Heart left ventricle (tissue), 16 donors: Measurements from ENCODE around the gene PSTPIP1. TPM values are rescaled to one million over a fixed set of nuclear protein-coding genes. Genes with fewer than 3 reads are reported as not detected.

Source experiments
- ATAC-seq, 4 donors: fragments of 200-7000 bp; cut with Tn5 transposase; one replicate each; pipeline ENCODE4 v1.9.1; 2020 to 2022; ENCODE audit warnings: moderate library complexity in 4 of 4, mild to moderate bottlenecking in 3 of 4, moderate number of reproducible peaks in 1 of 4
- DNase-seq, 5 donors: peaks; one replicate each; pipeline ENCODE4 v3.0.0-alpha.2; 2020
- H3K27ac ChIP-seq, 12 donors: fragments of 200-600 bp; sonication (generic) in 4 of 12; one replicate each; pipeline versions ENCODE4 v1.5.0 to v1.8.0; 2016 to 2022; ENCODE audit warnings: mild to moderate bottlenecking in 2 of 12
- H3K27me3 ChIP-seq, 9 donors: fragments of 200-600 bp; sonication (generic) in 2 of 9; one replicate each; pipeline versions ENCODE4 v1.5.1 to v1.8.0; 2016 to 2022; ENCODE audit warnings: mild to moderate bottlenecking in 3 of 9
- H3K36me3 ChIP-seq, 9 donors: fragments of 200-600 bp; sonication (generic) in 2 of 9; one replicate each; pipeline versions ENCODE4 v1.5.0 to v1.8.0; 2018 to 2022; ENCODE audit warnings: mild to moderate bottlenecking in 2 of 9
- H3K4me1 ChIP-seq, 12 donors: fragments of 200-600 bp; sonication (generic) in 4 of 12; one replicate each; pipeline versions ENCODE4 v1.5.0 to v1.8.0; 2016 to 2022; ENCODE audit warnings: mild to moderate bottlenecking in 3 of 12
- H3K4me3 ChIP-seq, 12 donors: fragments of 200-600 bp; sonication (generic) in 4 of 12; one replicate each; pipeline versions ENCODE4 v1.5.0 to v1.8.0; 2017 to 2022; ENCODE audit warnings: mild to moderate bottlenecking in 9 of 12, moderate library complexity in 4 of 12
- H3K9me3 ChIP-seq, 12 donors: fragments of 200-600 bp; sonication (generic) in 4 of 12; one replicate each; pipeline versions ENCODE4 v1.5.0 to v1.8.0; 2016 to 2022; ENCODE audit warnings: mild to moderate bottlenecking in 1 of 12
- POLR2A ChIP-seq, 2 donors: fragments of 450-650 bp; IDR thresholded peaks; one replicate each; pipeline ENCODE4 v1.6.1; 2017; ENCODE audit warnings: antibody characterized with exemption in 2 of 2, mild to moderate bottlenecking in 2 of 2, moderate library complexity in 2 of 2
- WGBS, 4 donors: extraction: QIAGEN DNeasy Blood & Tissue Kit in 2 of 4; methylation state at CpG; one replicate each; pipeline versions ENCODE4 v1.1.5 to v1.1.7; 2013 to 2018; 5-methylcytosine and 5-hydroxymethylcytosine counted together
- intact Hi-C, 10 donors: fragments of 100-400 bp; cut with DNase I; formaldehyde crosslinking; loops; one replicate each; pipeline versions ENCODE4 v1.11.1 to v1.14.2; 2022
- polyA plus RNA-seq, 2 donors: library from polyadenylated mRNA; stranded (reverse); fragments of 200-250 nt; gene quantifications; one replicate each; pipeline ENCODE4 v1.2.3, GENCODE V29; 2013
- total RNA-seq, 9 donors: library from RNA; depleted of rRNA in 2 of 9; stranded (reverse); fragments of >200 nt in 2 of 9; fragmentation: NEBNext Ultra II Directional in 3 of 9; extraction: Animal tissue kit (Norgen Biotek cat#: 25700) in 3 of 9; gene quantifications; one replicate each; pipeline versions ENCODE4 v1.1.0 to v1.2.4, GENCODE V29; 2016 to 2023
- TF ChIP-seq, protein P1 (sequence below), 12 donors: fragments of 200-600 bp; sonication (generic) in 4 of 12; IDR thresholded peaks; one replicate each; pipeline versions ENCODE4 v1.5.0 to v1.8.0; 2018 to 2022; ENCODE audit warnings: antibody characterized with exemption in 12 of 12, mild to moderate bottlenecking in 5 of 12
- donor health status: ischemic (EF 13 %, LVEDD 7.1; RV severe dilation, severe dysfunction).
- donor health status: healthy with polysubstance abuse.
- donor health status: DM: no; HTN: yes; CAD: no.
- donor health status: DM: no; HTN: no; CAD: no.
- donor health status: ischemic (EF 25% LVEDD 6.9; RV normal size, moderate dysfunction).
- donor health status: ischemic (EF 25% LVEDD 5.7; RV mildly dilated, moderate dysfunction).
- donor health status: healthy.
- donor health status: DM: yes; HTN: yes; CAD: no.
- donor health status: ischemic (EF 35%, LVEDD 5.7; RV mildly dilated, moderate dysfunction).
- donor health status: nonischemic (EF 11% LVEDD 7.7; RV severe dilation, severe dysfunction).
- donor health status: DM: yes; HTN: yes; CAD: no.
- donor health status: PGD.
- donor health status: ischemic (EF 29% LVEDD 5.4; RV normal size, mild dysfunction).
- donor health status: nonischemic (EF 23%, LVEDD 6.1; RV moderate dilation, normal function).

The PSTPIP1 gene
- total and polyA plus RNA-seq, 11 donors, result 1.3 to 17.2 (median 2.9) TPM

DNA sequence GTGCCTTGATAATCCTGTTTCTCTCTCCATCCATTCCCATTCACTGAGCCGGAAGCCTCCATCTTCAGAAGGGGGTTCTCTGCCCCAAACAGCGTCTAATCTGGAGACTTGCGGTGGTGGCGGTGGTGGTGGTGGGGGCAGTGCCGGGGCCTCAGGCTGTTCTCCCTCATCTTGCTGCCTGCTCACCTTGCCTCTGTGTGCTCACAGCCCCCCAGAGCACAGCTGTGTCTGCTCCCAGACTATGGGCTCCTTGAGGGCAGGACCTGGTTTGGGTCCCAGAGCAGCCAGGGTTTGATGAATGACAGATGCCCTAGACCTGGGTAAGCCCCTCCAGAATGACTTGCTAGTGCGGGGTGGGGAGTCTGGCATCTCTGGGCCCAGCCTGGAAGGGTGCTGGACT, 430 bp upstream of the PSTPIP1 start:
- ATAC-seq, result no peak
- TF ChIP-seq, protein P1, sequence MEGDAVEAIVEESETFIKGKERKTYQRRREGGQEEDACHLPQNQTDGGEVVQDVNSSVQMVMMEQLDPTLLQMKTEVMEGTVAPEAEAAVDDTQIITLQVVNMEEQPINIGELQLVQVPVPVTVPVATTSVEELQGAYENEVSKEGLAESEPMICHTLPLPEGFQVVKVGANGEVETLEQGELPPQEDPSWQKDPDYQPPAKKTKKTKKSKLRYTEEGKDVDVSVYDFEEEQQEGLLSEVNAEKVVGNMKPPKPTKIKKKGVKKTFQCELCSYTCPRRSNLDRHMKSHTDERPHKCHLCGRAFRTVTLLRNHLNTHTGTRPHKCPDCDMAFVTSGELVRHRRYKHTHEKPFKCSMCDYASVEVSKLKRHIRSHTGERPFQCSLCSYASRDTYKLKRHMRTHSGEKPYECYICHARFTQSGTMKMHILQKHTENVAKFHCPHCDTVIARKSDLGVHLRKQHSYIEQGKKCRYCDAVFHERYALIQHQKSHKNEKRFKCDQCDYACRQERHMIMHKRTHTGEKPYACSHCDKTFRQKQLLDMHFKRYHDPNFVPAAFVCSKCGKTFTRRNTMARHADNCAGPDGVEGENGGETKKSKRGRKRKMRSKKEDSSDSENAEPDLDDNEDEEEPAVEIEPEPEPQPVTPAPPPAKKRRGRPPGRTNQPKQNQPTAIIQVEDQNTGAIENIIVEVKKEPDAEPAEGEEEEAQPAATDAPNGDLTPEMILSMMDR (IDR thresholded peaks at IDR 0.05), result no peak
- TF ChIP-seq POLR2A (IDR thresholded peaks at IDR 0.05), result no peak
- H3K4me1 ChIP-seq, result peaks cover 0 to 82% (median 16%) of the 10 kb centered on the region in 12 donors
- peak overlapping the region in 1 of 12 donors; percentile 64 for H3K4me3 ChIP-seq
- intact Hi-C loops, result no loop called here
- H3K27me3 ChIP-seq, result no peaks in the 10 kb centered on the region
- H3K9me3 ChIP-seq, result no peaks in the 10 kb centered on the region
- WGBS, 4 donors, result 91 to 100% (median 96%) methylated on average over 4 to 6 of the region's 6 CpGs
- H3K36me3 ChIP-seq, result no peaks in the 10 kb centered on the region
- DNase-seq, result no peak
- peak overlapping the region in 4 of 12 donors; percentile 22 to 85 (median 42) for H3K27ac ChIP-seq

DNA sequence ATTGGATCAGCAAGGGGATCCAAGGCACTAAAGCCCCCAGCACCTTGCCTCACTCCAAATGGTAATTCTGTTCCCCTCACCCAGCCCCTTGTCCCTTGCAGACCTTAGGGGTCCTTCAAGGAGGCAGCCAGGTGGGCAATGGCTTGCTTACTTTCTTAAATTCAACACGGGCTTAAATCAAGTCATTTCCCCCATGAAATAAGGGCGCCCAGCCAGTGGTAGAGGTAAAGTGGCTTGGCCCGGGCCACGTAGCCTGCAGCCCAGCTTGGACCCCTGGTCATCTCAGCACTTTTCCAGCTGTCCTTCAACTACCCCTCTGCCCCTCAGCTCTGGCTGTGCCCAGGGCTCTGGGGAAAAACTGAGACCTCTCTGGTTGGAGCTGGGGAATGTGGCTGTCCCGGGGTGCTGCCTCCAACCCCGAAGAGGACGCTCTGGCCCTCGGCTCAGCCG, 1.2 kb downstream of the PSTPIP1 start:
- intact Hi-C loops, result no loop called here
- Histone ChIP-seq H3K4me3 (peak overlapping the region in 9 of 12 donors; percentile 23 to 64 (median 37)), H3K9me3 (no peaks in the 10 kb centered on the region), H3K27me3 (no peaks in the 10 kb centered on the region), H3K36me3 (no peaks in the 10 kb centered on the region), H3K27ac (peak overlapping the region in 6 of 12 donors; percentile 25 to 85 (median 36)), H3K4me1 (peaks cover 0 to 89% (median 15%) of the 10 kb centered on the region in 12 donors)
- WGBS, 4 donors, result 40 to 73% (median 50%) methylated on average over 7 to 9 of the region's 9 CpGs
- DNase-seq, result no peak
- no peak for ATAC-seq
- no peak for TF ChIP-seq POLR2A (IDR thresholded peaks at IDR 0.05)
- TF ChIP-seq, protein P1 (IDR thresholded peaks at IDR 0.05), result no peak

DNA sequence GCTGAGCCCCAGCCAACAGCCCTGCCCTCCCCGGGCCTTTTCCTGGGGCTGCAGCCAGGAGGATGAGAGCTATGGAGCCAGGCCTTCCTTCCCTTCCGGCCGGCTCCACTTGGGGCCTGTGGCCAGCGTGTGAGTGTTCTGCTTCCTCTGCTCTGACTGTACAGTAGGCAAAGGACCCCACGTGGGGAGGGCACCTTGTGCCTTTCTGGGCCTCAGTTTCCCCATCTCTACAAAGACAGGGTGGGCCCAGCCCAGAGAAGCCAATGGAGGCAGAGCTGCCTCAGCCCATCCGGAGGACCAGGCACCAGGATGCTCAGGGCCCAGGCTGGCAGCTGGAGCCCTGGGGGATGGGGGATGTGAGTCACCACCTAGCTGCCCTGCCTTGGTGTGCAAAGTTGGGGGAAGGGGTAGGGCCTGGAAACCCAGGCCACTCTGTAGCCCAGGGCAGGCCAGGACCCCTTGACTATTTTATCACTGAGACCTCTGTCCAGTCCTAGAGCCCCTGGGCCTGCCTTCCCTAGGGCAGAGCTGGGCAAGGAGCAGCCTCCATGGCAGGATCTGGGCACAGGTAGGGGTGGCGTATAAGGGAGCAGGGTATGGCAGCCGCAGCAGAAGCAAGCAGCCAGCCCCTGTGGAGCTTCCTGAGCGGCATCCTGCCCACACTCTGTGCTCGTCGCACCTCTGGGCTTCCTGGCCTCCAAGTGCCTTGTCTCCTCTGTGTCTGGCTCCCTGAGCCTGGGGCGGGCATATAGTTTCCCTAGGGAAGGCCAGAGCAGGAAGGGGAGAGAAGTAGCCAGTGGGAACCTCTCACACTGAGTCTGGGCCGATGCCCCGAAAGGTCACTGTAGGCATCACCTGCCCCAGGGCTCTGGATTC, 1.8 kb downstream of the PSTPIP1 start:
- H3K4me3 ChIP-seq, result peak overlapping the region in 9 of 12 donors; percentile 23 to 64 (median 37)

More for the DNA sequence above, 1.8 kb downstream of the PSTPIP1 start:
- Histone ChIP-seq H3K36me3 (no peaks in the 10 kb centered on the region), H3K27ac (peak overlapping the region in 5 of 12 donors; percentile 25 to 85 (median 42)), H3K4me1 (peaks cover 0 to 92% (median 15%) of the 10 kb centered on the region in 12 donors), H3K27me3 (no peaks in the 10 kb centered on the region), H3K9me3 (no peaks in the 10 kb centered on the region)
- TF ChIP-seq POLR2A (IDR thresholded peaks at IDR 0.05), result no peak
- TF ChIP-seq, protein P1 (IDR thresholded peaks at IDR 0.05), result no peak
- ATAC-seq (peak in 3 of 4 donors; percentile 50 to 77 (median 58)), DNase-seq (peak in 4 of 5 donors; percentile 49 to 77 (median 56))
- intact Hi-C loops, result no loop called here
- 53 to 70% (median 64%) methylated on average over 12 to 14 of the region's 14 CpGs for WGBS, 4 donors
